Loucy (cell line): ENCODE data around the gene CNOT4.

ENCODE experiments used
- H2AFZ ChIP-seq: fragments of 200-600 bp; sonication (generic); 2 replicates; pipeline ENCODE4 v1.6.0; 2016; ENCODE audit warnings: antibody characterized with exemption, mild to moderate bottlenecking, low read length, moderate library complexity
- H3F3A ChIP-seq: fragments of 200-600 bp; 2 replicates; pipeline ENCODE4 v1.6.0; 2016; ENCODE audit warnings: antibody characterized with exemption, low read depth, mild to moderate bottlenecking
- H3K27me3 ChIP-seq: fragments of 200-600 bp; sonication (generic); 2 replicates; pipeline ENCODE4 v1.6.1; 2014; ENCODE audit warnings: low read length, mild to moderate bottlenecking; ENCODE audit not compliant: insufficient read depth, poor library complexity, severe bottlenecking
- H3K36me3 ChIP-seq: fragments of 200-600 bp; sonication (generic); 2 replicates; pipeline ENCODE4 v1.6.1; 2016; ENCODE audit warnings: low read length; ENCODE audit not compliant: insufficient read depth
- H3K4me1 ChIP-seq: fragments of 200-600 bp; sonication (generic); 2 replicates; pipeline ENCODE4 v1.5.1; 2014; ENCODE audit warnings: low read length, mild to moderate bottlenecking; ENCODE audit not compliant: insufficient read depth, poor library complexity, severe bottlenecking
- H3K4me2 ChIP-seq: fragments of 200-600 bp; sonication (generic); 2 replicates; pipeline ENCODE4 v1.6.0; 2014; ENCODE audit warnings: antibody characterized with exemption, low read length, low read depth, mild to moderate bottlenecking; ENCODE audit not compliant: poor library complexity, severe bottlenecking
- H3K4me3 ChIP-seq: fragments of 200-600 bp; sonication (generic); 2 replicates; pipeline ENCODE4 v1.5.1; 2014; ENCODE audit warnings: low read length, mild to moderate bottlenecking, mixed read lengths; ENCODE audit not compliant: poor library complexity, severe bottlenecking
- H3K79me2 ChIP-seq: fragments of 200-600 bp; sonication (generic); 2 replicates; pipeline ENCODE4 v1.6.1; 2014; ENCODE audit warnings: low read length; ENCODE audit not compliant: insufficient read depth
- H3K9ac ChIP-seq: fragments of 200-600 bp; sonication (generic); 2 replicates; pipeline ENCODE4 v1.6.0; 2014; ENCODE audit warnings: mild to moderate bottlenecking, low read depth, low read length, moderate library complexity; ENCODE audit not compliant: poor library complexity, severe bottlenecking
- H3K9me2 ChIP-seq: fragments of 200-600 bp; sonication (generic); replicated peaks from 2 replicates; pipeline ENCODE4 v1.6.1; 2016; ENCODE audit warnings: low read depth, low read length, mixed read lengths
- H3K9me3 ChIP-seq: fragments of 200-600 bp; sonication (generic); 2 replicates; pipeline ENCODE4 v1.6.1; 2014; ENCODE audit warnings: mild to moderate bottlenecking, antibody characterized with exemption, low read length, low read depth; ENCODE audit not compliant: insufficient read depth
- H4K20me1 ChIP-seq: fragments of 200-600 bp; sonication (generic); 2 replicates; pipeline ENCODE4 v1.6.0; 2014; ENCODE audit warnings: antibody characterized with exemption, low read length, mild to moderate bottlenecking; ENCODE audit not compliant: insufficient read depth, poor library complexity, severe bottlenecking
- CTCF ChIP-seq: fragments of 200-600 bp; sonication (generic); conservative IDR thresholded peaks from 2 replicates; pipeline ENCODE4 v1.5.1; 2014; ENCODE audit warnings: mild to moderate bottlenecking, antibody characterized with exemption, low read length
- EZH2phosphoT487 ChIP-seq: fragments of 200-600 bp; IDR thresholded peaks from 2 replicates; pipeline ENCODE4 v1.6.1; 2018; ENCODE audit warnings: antibody characterized with exemption, mild to moderate bottlenecking, moderate library complexity, borderline replicate concordance

CNOT4 gene

GRCh38 chr7:135509589-135509838 lies 388 bp downstream of the CNOT4 start:
- TF ChIP-seq EZH2phosphoT487 (no peak), CTCF (no peak)
- H3K79me2 ChIP-seq: peaks cover 50% of the 10 kb centered on the region

GRCh38 chr7:135508883-135509588 lies 866 bp downstream of the CNOT4 start:
- Histone ChIP-seq H3K9ac (peak overlapping the region; percentile 91), H2AFZ (peak overlapping the region; percentile 95), H4K20me1 (peaks cover 49% of the 10 kb centered on the region), H3F3A (no peaks in the 10 kb centered on the region), H3K79me2 (peaks cover 53% of the 10 kb centered on the region), H3K4me3 (peak overlapping the region; percentile 89), H3K36me3 (no peaks in the 10 kb centered on the region), H3K4me1 (peaks cover 29% of the 10 kb centered on the region), H3K4me2 (peak overlapping the region; percentile 75), H3K27me3 (no peaks in the 10 kb centered on the region), H3K9me3 (no peaks in the 10 kb centered on the region), H3K9me2 (no peaks in the 10 kb centered on the region)
- TF ChIP-seq CTCF (no peak), EZH2phosphoT487 (no peak)

More at GRCh38 chr7:135509589-135509838, 388 bp downstream of the CNOT4 start:
- Histone ChIP-seq H3K4me2 (peak overlapping the region; percentile 75), H3K36me3 (no peaks in the 10 kb centered on the region), H3K27me3 (no peaks in the 10 kb centered on the region), H3K9me3 (no peaks in the 10 kb centered on the region), H3K9ac (peak overlapping the region; percentile 91), H3K9me2 (no peaks in the 10 kb centered on the region), H3K4me1 (peaks cover 29% of the 10 kb centered on the region), H3F3A (no peaks in the 10 kb centered on the region), H4K20me1 (peaks cover 49% of the 10 kb centered on the region), H2AFZ (peak overlapping the region; percentile 95), H3K4me3 (peak overlapping the region; percentile 89)

- no peaks in the 10 kb centered on the region for H3K9me2 ChIP-seq
- no peak overlapping the region for H2AFZ ChIP-seq
- no peaks in the 10 kb centered on the region for H3K27me3 ChIP-seq
- no peaks in the 10 kb centered on the region for H3F3A ChIP-seq
- peaks cover 79% of the 10 kb centered on the region for H4K20me1 ChIP-seq
- TF ChIP-seq EZH2phosphoT487: no peak
- TF ChIP-seq CTCF: peak; percentile 44
- H3K9ac ChIP-seq: no peak overlapping the region
- H3K79me2 ChIP-seq: peaks cover 94% of the 10 kb centered on the region
- H3K4me3 ChIP-seq: no peak overlapping the region
- H3K36me3 ChIP-seq: no peaks in the 10 kb centered on the region
- peak overlapping the region; percentile 38 for H3K4me2 ChIP-seq
- H3K4me1 ChIP-seq: peaks cover 21% of the 10 kb centered on the region
- no peaks in the 10 kb centered on the region for H3K9me3 ChIP-seq
Observed at GRCh38 chr7:135501402-135501801, 8.5 kb downstream of the CNOT4 start.
